Right lobe of liver (tissue), 4 donors: ENCODE data around the gene OPA3.

Source experiments
- POLR2A ChIP-seq: fragments of 450-650 bp; IDR thresholded peaks from one replicate; pipeline ENCODE4 v1.6.1; 2017; ENCODE audit warnings: antibody characterized with exemption, mild to moderate bottlenecking
- TF ChIP-seq, protein P1 (sequence below), 4 donors: fragments of 200-600 bp in 3 of 4; fragments of 450-650 bp in 1 of 4; IDR thresholded peaks; one replicate each; pipeline versions ENCODE4 v1.5.1 to v1.8.0; 2016 to 2022; ENCODE audit warnings: antibody characterized with exemption in 4 of 4, mild to moderate bottlenecking in 2 of 4
- donor health status: DM: no; HTN: no; CAD: no.
- donor health status: DM: no; HTN: no; CAD: no.
- donor health status: DM: no; HTN: yes; CAD: no.

DNA sequence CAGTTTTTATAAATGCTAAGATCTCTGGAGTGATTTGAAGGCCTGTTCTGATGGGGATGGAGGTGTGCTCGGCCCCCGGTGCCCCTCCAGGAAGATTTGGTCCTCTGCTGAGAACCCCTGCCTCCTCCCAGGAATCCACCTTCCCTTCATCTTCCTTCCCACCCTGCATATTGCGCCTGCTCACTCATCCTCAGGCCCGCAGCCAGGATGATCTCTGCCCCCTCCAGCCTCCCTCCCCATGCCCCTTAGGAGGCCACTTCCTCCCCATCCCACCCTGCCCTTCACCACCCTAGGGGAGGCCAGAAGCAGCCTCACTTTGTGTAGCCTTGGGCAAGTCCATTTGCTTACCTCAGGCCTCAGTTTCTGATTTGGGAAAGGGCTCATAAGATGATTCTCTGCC is 57.6 kb downstream of the OPA3 start:
- TF ChIP-seq, protein P1, sequence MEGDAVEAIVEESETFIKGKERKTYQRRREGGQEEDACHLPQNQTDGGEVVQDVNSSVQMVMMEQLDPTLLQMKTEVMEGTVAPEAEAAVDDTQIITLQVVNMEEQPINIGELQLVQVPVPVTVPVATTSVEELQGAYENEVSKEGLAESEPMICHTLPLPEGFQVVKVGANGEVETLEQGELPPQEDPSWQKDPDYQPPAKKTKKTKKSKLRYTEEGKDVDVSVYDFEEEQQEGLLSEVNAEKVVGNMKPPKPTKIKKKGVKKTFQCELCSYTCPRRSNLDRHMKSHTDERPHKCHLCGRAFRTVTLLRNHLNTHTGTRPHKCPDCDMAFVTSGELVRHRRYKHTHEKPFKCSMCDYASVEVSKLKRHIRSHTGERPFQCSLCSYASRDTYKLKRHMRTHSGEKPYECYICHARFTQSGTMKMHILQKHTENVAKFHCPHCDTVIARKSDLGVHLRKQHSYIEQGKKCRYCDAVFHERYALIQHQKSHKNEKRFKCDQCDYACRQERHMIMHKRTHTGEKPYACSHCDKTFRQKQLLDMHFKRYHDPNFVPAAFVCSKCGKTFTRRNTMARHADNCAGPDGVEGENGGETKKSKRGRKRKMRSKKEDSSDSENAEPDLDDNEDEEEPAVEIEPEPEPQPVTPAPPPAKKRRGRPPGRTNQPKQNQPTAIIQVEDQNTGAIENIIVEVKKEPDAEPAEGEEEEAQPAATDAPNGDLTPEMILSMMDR (IDR thresholded peaks at IDR 0.05), result no peak
- no peak for TF ChIP-seq POLR2A
